SU-DHL-6 (cell line): ENCODE results near the gene HLA-DMB.

Experiments used
- EZH2phosphoT487 ChIP-seq: fragments of 200-600 bp; sonication (generic), shearing (Covaris generic); conservative IDR thresholded peaks from 2 replicates; pipeline ENCODE4 v1.6.1; 2018; ENCODE audit warnings: mild to moderate bottlenecking, antibody characterized with exemption, low read length, moderate library complexity, mixed read lengths
- TF ChIP-seq, protein P1 (sequence below): fragments of 200-600 bp; sonication (generic); IDR thresholded peaks from one replicate; pipeline ENCODE4 v1.5.1; 2017; ENCODE audit warnings: antibody characterized with exemption, mild to moderate bottlenecking, low read length, moderate library complexity; ENCODE audit not compliant: insufficient read depth, poor library complexity, severe bottlenecking

DNA sequence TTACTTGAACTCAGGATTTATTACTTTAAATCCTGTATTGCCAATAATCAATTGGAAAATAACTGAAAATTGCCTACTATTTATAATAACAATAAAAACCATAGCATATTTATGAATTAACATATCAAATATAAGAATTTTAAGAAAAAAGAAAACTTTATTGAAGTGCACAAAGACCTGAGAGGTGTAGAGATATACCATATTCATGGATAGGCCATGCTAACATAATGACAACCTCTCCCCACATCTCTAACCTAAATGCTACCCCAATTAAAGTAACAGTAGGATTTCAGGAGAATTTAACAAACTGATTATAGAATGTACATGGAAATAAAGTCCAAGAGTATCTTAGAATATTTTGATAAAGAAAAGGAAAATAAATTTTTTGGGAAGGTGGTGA is 5.1 kb upstream of the HLA-DMB start:
- TF ChIP-seq, protein P1, sequence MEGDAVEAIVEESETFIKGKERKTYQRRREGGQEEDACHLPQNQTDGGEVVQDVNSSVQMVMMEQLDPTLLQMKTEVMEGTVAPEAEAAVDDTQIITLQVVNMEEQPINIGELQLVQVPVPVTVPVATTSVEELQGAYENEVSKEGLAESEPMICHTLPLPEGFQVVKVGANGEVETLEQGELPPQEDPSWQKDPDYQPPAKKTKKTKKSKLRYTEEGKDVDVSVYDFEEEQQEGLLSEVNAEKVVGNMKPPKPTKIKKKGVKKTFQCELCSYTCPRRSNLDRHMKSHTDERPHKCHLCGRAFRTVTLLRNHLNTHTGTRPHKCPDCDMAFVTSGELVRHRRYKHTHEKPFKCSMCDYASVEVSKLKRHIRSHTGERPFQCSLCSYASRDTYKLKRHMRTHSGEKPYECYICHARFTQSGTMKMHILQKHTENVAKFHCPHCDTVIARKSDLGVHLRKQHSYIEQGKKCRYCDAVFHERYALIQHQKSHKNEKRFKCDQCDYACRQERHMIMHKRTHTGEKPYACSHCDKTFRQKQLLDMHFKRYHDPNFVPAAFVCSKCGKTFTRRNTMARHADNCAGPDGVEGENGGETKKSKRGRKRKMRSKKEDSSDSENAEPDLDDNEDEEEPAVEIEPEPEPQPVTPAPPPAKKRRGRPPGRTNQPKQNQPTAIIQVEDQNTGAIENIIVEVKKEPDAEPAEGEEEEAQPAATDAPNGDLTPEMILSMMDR: no peak
- no peak for TF ChIP-seq EZH2phosphoT487
